ENCODE measurements around the gene NDUFA8. TPM values are rescaled to one million over a fixed set of nuclear protein-coding genes. Genes with fewer than 3 reads are reported as not detected.

Gene NDUFA8
- total RNA-seq, 4 donors from 2014 or later, result 55.7 to 83.3 (median 76.1) TPM

- Histone ChIP-seq H3K36me3 (no peaks in the 10 kb centered on the region), H3K9me3 (no peaks in the 10 kb centered on the region), H3K4me3 (no peak overlapping the region), H3K4me1 (peaks cover 6 to 27% (median 17%) of the 10 kb centered on the region in 4 donors), H3K27ac (replicated peaks in 1 of 4) (no peak overlapping the region), H3K27me3 (no peaks in the 10 kb centered on the region)
- TF ChIP-seq EP300 (IDR thresholded peaks at IDR 0.05) (no peak), CTCF (IDR thresholded peaks at IDR 0.05) (no peak), POLR2AphosphoS5 (IDR thresholded peaks at IDR 0.05) (no peak)
- 98% methylated on average over 2 of the region's 2 CpGs for WGBS
- DNase-seq (ENCODE audit: extremely low spot score), result no peak
- intact Hi-C loops (cut with DNase I), result loop anchor here (5.0 kb wide), 1 partner anchor 345 kb away; no protein-coding TSS in a partner anchor
Measured at GRCh38 chr9:122102156-122102555, 57.4 kb downstream of the NDUFA8 start.

GRCh38 chr9:122100756-122101155, 58.8 kb downstream of the NDUFA8 start:
- intact Hi-C loops (cut with DNase I), result loop anchor here (5.0 kb wide), 1 partner anchor 347 kb away; no protein-coding TSS in a partner anchor
- no peaks in the 10 kb centered on the region for H3K36me3 ChIP-seq
- DNase-seq (ENCODE audit: extremely low spot score), result no peak

GRCh38 chr9:122099271-122099869, 60.2 kb downstream of the NDUFA8 start:
- Histone ChIP-seq H3K27me3 (no peaks in the 10 kb centered on the region), H3K27ac (replicated peaks in 1 of 4) (no peak overlapping the region), H3K9me3 (no peaks in the 10 kb centered on the region), H3K36me3 (no peaks in the 10 kb centered on the region), H3K4me3 (no peak overlapping the region), H3K4me1 (peaks cover 0 to 25% (median 12%) of the 10 kb centered on the region in 4 donors)
- TF ChIP-seq EP300 (IDR thresholded peaks at IDR 0.05) (no peak), POLR2AphosphoS5 (IDR thresholded peaks at IDR 0.05) (peak in 1 of 2 donors; percentile 28), POLR2A (IDR thresholded peaks at IDR 0.05; ENCODE audit: low read depth) (no peak), CTCF (IDR thresholded peaks at IDR 0.05) (peak; percentile 83 to 91 (median 89))
- peak; percentile 96 for DNase-seq (ENCODE audit: extremely low spot score)
- intact Hi-C loops (cut with DNase I), result loop anchor here (1.0 to 10.0 kb wide), 3 partner anchors 24 to 725 kb away; partner anchors contain the start of genes MRRF, PDCL and RBM18
- 51% methylated on average over 16 of the region's 16 CpGs for WGBS

More at GRCh38 chr9:122100756-122101155, 58.8 kb downstream of the NDUFA8 start:
- Histone ChIP-seq H3K27ac (replicated peaks in 1 of 4) (no peak overlapping the region), H3K27me3 (no peaks in the 10 kb centered on the region), H3K9me3 (no peaks in the 10 kb centered on the region), H3K4me3 (no peak overlapping the region), H3K4me1 (peaks cover 0 to 16% (median 4%) of the 10 kb centered on the region in 4 donors)
- WGBS, result 96% methylated on average over 7 of the region's 7 CpGs
- no peak for TF ChIP-seq EP300 (IDR thresholded peaks at IDR 0.05)
- TF ChIP-seq POLR2A (IDR thresholded peaks at IDR 0.05; ENCODE audit: low read depth), result no peak
- TF ChIP-seq POLR2AphosphoS5 (IDR thresholded peaks at IDR 0.05), result no peak
- TF ChIP-seq CTCF (IDR thresholded peaks at IDR 0.05), result no peak

GRCh38 chr9:122097679-122098315, 61.8 kb downstream of the NDUFA8 start:
- WGBS, result 68% methylated on average over 8 of the region's 8 CpGs
- Histone ChIP-seq H3K4me3 (no peak overlapping the region), H3K36me3 (no peaks in the 10 kb centered on the region), H3K27ac (replicated peaks in 1 of 4) (peak overlapping the region in 3 of 4 donors; percentile 20 to 41 (median 29)), H3K27me3 (no peaks in the 10 kb centered on the region), H3K9me3 (no peaks in the 10 kb centered on the region), H3K4me1 (peaks cover 3 to 36% (median 19%) of the 10 kb centered on the region in 4 donors)
- intact Hi-C loops (cut with DNase I), result loop anchor here (10.0 kb wide), 2 partner anchors 167 to 727 kb away; partner anchors contain the start of genes MRRF, PDCL and RBM18
- TF ChIP-seq POLR2AphosphoS5 (IDR thresholded peaks at IDR 0.05) (no peak), POLR2A (IDR thresholded peaks at IDR 0.05; ENCODE audit: low read depth) (no peak), EP300 (IDR thresholded peaks at IDR 0.05) (no peak), CTCF (IDR thresholded peaks at IDR 0.05) (no peak)
- DNase-seq (ENCODE audit: extremely low spot score), result no peak

All from esophagus muscularis mucosa (tissue), 4 donors.